NCI-H82 treated with DMSO at 0.1 percent for 48 hours (cell line): ENCODE data around the gene GALNT9.

Experiments used
- DNase-seq: peaks from one replicate; lab custom pipeline; 2025; ENCODE audit not compliant: unreplicated experiment; lab: John Stamatoyannopoulos, UW

The GALNT9 gene

GRCh38 chr12:132282031-132282949 lies 47.1 kb downstream of the GALNT9 start:
- no peak for DNase-seq

DNA sequence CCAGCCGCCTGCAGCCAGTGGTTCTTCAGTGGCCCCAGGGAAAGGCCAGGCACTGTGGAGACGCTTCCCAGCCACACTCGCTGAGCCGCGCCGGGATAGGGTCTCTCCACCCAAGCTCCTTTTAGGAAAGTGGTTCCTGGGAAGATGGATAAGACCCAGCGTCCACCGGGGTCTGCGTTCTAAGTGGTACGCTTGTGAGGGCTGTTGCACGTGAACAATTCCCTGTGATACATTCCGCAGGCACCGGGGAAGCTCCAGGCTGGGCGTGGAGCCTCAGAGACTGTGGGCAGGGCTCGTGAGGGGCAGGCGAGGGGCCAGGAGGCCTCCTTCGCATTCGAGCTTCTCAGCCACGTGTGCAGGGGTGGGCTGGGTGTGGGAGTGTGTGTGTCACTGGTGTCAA lies 48.4 kb downstream of the GALNT9 start:
- no peak for DNase-seq

GRCh38 chr12:132280406-132280805 lies 49.0 kb downstream of the GALNT9 start:
- DNase-seq = no peak

DNA sequence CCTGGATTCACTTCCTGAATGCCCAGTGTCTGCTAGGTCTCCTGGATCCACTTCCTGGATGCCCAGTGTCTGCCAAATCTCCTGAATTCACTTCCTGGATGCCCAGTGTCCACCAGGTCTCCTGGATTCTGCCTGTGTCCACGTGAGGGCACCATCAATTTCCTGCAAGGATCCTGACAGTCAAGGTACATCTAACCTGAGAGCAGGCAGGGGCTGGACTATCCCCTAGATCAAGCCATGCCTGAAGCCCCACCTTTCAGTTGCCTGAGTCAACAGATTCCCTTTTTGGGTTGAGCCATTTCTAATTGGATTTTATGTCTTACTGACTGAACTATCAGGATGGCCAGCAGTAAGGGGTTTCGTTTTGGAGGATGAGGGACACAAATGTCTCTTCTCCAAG lies 49.5 kb downstream of the GALNT9 start:
- no peak for DNase-seq

DNA sequence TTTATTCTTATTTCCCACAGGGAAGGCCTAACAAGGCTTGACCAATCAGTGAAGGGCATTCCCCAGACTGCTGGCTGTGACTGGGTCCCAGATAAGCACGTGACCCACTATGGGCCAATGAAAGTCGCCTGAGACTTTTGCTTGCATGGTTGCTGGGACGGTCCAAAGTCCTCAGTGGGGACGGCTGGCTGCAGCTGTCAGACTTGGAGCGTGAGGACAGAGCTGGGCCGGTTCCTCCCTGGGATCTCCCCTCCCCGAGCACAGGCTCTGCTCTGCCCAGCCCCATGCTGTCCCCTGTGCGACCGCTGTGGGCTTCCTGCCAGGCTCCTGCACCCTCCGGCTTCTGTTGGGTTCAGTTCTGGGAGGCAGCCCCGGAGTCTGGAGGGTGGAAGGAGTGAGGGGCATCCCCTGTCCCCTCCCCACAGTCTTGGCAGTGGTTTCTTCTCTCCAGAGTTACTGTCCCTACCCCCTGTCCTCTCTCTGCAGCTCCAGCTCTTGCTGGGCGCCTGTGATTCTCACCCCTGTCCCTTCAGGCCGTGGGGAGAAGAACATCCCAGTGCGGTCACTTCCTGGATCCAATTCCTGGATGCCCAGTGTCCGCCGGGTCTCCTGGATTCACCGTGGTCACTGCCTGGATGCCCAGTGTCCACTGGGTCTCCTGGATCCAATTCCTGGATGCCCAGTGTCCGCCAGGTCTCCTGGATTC lies 50.1 kb downstream of the GALNT9 start:
- DNase-seq = no peak

DNA sequence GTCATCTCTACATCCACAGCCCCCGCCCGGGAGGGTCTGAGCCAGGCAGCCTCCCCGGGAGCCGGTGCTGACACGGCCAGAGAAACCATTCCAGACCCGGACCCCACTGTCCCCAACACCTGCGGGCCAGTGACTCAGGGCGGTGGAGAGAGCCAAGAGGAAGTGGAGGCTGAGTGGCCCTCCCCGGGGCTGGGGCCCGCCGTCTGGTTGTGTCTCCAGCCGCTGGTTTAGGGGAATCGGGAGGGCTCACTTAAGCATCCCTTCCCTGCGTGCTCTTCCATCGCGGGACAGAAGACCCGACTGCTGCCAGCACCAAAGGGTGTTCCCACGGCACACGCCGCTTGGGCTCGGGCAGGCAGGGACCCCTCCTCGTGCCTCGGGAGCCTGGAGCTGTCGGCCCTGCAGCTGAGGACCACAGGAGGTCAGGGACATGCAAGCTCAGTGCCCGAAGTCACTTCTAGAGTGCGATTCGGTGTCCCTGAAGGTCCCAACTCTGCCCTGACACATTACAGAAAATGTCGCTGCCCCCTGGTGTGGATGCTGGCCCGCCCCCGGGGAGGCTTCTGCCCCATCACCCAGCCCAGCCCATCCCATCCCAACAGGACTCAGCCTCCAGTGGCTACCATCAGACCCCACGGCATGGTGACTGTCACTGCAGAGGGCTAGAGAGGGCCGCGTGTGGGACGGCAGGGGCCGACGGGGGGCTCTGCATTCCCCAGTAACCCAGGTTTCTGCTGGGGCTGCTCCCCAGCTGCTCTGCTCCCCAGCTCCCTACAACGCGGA lies 50.8 kb downstream of the GALNT9 start:
- no peak for DNase-seq

DNA sequence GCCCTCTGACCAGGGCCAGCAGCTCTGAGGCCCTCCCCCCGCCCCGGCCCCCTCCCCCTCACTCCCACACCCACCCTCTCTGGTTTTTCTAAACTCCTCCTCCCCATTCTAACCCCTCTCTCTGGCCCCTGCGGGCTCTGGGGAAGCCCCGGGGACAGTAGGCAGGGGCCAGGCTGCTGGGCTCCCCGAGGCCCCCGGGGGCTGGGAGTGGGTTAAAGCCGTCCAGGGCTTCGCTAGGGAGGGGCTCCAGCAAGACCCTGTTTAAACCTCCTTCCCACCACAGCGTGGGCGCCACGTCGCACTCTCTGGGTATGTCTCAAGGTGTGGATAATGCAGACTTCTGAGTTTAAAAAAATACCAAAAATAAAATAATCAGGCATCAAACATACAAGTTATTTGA lies 51.4 kb downstream of the GALNT9 start:
- DNase-seq = no peak

GRCh38 chr12:132277374-132277941 lies 51.9 kb downstream of the GALNT9 start:
- no peak for DNase-seq

DNA sequence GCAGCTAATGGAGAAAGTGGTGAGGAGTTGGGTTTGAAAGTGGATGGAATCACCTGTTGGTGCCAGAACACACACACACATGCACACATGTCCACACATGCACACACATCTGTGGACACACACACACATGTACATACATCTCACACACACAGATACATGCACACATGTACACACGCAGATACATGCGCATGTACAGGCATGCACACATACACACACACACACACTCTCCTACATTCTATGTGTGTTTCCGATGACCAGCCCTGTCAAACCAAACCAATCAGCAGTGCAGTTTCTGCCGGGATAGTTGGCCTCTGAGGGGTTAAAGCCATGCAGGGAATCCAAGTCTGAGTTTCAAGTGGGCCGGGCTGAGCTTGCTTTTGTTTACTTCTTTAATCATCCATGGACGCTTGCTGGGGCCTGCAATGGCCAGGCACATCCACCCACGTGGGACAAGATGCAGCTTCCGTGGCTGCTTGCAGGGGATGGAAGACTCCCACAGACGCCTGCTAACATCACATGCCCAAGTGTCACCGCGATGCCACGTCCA lies 52.5 kb downstream of the GALNT9 start:
- no peak for DNase-seq

GRCh38 chr12:132276066-132276826 lies 53.1 kb downstream of the GALNT9 start:
- DNase-seq = no peak

- DNase-seq = no peak
Measured at GRCh38 chr12:132275631-132276030, 53.8 kb downstream of the GALNT9 start.

DNA sequence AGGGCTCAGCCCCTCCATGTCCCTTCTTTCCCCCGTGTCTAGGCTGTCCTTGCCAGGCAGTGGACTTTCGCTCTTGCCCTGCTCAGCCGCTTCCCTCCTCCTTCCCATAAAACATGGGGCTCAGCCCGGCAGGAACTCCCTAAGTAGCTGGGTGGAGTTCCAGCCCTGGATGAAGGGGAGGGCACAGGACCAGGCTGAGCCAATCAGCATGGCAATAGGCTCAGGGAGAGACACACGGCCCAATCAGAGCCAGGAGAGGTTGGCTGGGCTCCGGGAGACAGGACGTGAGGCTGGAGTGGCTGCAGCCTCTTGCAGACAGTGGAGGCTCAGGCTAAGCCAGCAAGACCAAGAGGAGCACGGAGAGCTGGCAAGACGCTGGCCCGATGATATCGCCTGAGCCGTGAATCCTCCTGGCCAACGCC lies 54.3 kb downstream of the GALNT9 start:
- peak; percentile 39 for DNase-seq

- DNase-seq = no peak
Measured at GRCh38 chr12:132273992-132274334, 55.4 kb downstream of the GALNT9 start.

GRCh38 chr12:132272711-132273110 lies 56.7 kb downstream of the GALNT9 start:
- no peak for DNase-seq

- no peak for DNase-seq
Measured at GRCh38 chr12:132271755-132272092, 57.7 kb downstream of the GALNT9 start.

GRCh38 chr12:132270969-132271754 lies 58.2 kb downstream of the GALNT9 start:
- no peak for DNase-seq

GRCh38 chr12:132270516-132270915 lies 58.9 kb downstream of the GALNT9 start:
- DNase-seq = no peak

DNA sequence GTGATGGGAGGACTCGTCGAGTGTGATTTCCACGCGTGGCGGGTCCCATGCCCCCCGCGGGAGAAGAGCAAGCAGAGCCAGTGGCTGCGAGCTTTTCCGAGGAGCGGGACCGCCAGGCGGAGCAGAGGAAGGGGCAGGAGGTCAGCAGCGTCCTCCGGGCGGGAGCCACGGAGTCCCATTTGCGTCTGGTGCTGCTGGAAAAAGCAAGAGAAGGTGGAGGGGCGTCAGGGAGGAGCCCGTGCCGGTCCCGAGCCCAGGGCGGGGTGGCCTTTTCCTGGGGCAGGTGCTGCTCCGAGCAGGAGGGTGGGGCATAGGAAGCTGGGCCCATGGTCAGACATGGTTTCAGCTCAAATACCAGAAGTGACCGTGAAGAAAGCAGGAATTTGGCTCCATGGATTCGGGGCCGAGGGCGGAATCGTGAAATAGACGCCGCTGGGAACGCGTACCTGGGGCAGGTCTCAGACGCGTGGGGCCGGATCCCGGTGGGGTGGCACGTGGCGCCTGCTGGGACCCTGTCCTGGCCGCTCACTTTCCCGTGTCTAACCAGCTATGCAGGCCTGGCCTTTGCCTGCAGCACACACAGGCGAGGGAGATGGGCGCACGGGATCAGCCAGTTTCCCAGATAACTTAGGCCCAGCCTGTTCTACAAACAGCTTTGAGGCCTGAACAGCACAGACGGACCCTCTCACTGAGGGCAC lies 60.0 kb downstream of the GALNT9 start:
- DNase-seq = no peak

DNA sequence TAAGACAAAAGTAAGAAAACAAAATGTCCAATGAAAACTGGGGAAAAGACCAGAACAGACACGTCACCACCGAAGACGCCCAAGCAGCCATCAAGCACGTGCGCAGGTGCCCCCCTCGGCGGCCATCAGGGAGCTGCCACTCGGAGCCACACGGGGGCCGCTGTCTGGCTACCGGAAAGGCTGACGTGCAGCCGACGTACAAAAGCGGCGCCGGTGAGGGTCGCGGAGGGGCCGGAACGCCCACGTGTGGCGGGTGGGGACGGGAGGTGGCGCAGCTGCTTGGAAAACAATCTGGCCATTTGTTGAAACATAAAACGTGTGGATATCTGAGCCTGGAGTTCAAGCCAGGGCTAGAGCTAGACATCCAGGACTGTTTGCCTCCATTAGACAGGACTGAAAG lies 60.7 kb downstream of the GALNT9 start:
- DNase-seq = no peak
